NCI-H748 (cell line): ENCODE measurements around the gene BTF3.

Experiments
- DNase-seq: peaks from one replicate; lab custom pipeline; 2025; ENCODE audit not compliant: unreplicated experiment; lab: John Stamatoyannopoulos, UW

Gene BTF3

DNA sequence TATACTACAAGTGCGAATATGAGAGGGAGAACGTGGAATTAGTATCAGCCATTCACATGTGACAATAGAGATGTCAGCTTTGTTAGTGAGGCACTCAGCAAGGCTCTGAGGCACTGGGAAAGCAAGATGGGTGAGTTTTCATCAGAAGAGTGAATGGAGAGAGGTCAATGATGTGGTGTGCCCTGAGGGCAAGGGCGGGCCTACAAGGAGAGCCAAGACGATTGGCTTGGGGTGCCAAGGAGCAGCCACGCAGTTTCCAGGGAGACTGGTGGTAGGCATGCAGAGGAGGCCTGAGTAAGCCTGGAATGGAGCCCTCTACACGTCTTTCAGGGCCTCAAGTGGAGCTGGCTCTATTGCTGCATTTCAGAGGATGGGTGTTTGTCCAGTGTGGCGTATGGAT is 24.7 kb downstream of the BTF3 start:
- DNase-seq: no peak

DNA sequence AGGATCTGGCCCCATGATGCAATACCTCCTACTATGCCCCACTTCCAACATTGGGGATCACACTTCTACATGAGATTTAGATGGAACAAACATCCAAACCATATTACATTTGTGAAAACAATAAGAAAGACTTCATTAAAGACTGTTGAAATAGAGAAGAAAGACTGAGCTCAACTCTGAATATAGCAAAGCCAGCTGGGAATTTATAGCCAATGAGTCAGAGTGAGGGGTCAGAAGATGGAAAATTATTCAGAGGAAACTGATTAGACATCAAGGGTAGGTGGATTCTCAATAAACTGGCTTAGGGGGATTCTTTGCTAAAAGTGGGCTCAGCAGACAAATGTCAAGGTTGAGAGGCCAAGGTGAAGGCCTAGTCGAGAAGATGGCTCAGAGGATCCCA is 25.6 kb downstream of the BTF3 start:
- no peak for DNase-seq

DNA sequence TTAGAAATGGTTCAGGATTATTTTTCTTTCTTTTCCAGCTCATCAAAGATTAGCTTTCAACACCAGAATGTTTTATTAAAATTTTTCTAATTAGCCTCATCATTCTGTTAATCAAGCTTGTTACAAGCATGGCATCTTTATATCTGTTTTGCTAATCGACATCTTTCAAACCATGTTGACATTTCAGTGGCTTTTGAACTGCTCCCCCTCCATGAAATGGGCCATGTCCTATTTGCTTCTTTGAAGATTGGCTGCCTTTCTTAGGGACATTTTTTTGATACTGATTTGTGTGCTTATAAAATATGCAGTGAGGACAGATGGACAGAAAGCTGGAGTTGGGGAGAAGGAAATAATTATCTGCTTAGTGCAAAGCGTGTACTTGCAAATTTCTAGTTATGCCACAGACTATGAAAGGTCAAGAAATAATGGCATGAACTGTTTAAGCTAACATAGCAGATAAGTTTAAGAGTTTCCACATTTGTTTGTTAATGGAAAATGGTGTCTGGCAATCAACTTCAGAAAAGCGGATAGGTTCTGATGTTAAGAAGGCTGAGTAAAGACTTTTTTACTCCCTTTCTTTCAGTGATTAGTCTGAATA is 27.5 kb downstream of the BTF3 start:
- DNase-seq: no peak

DNA sequence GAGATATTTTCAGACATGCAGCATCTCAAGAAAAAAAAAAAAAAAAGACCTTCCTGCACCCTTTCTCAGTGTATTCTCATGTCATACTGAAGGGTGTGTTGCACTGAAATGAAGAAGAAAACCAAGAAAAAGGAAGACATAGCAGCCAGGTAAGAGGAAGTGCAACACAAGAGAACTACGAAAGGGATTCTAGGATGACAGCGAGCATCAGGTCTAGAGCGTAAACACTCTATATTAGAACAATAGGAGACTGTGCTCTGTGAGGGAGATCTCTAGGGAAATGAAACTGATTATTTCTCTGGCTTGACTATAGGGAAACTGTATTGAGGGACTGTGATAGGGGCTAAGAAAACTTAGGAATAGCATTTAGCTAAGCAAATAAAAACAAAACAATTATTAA is 30.0 kb downstream of the BTF3 start:
- DNase-seq: peak; percentile 21

DNA sequence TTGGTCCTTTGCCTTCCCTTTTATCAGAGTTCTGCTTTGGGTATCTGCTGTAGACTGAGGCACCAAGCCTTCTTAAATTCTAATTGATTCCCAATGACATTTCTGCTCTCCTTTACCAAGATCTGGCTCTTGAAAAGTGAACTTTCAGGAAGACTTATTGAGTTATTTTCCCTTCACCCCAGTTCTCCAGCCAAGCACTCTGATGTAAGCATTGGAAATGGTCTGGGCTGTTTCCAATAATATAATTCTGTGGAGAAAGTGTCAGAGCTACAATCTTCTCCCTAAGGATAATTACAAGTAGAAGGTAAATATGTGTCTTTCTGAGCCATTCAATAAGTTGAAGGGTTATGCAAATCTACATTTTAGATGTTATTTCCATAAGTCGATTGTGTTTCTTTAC is 30.8 kb downstream of the BTF3 start:
- DNase-seq: no peak

DNA sequence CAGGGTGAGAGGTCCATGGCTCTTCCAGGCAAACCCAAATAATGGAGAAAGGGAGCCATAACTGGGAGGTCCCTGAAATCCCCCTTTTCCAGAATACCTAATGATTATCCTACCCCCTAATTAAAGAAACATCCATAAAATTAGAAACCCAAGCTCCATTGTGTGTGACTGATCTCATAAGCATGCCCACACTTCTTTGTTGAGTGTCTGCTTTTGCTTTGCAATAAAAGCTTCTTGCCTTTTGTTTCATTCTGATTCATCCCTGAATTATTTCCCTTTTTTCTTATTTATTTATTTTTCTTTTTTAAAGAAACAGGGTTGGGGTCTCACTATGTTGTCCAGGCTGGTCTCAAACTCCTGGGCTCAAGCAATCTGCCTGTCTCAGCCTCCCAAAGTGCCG is 33.1 kb downstream of the BTF3 start:
- DNase-seq: no peak

DNA sequence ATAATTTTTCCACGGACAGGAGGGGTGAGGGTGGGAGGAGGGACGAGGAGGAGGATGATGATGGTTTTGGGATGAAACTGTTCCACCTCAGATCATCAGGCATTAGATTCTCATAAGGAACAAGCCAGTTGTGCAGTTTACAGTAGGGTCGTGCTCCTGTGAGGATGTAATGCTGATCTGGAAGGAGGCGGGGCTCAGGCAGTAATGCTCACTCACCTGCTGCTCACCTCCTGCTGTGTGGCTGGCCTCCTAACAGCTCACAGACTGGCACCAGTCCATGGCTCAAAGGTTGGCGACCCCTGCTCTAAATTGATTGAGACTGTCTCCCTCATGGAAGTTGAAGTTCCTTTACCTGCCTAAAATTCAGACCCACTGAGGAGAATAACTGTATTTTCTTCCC is 34.0 kb downstream of the BTF3 start:
- DNase-seq: no peak

DNA sequence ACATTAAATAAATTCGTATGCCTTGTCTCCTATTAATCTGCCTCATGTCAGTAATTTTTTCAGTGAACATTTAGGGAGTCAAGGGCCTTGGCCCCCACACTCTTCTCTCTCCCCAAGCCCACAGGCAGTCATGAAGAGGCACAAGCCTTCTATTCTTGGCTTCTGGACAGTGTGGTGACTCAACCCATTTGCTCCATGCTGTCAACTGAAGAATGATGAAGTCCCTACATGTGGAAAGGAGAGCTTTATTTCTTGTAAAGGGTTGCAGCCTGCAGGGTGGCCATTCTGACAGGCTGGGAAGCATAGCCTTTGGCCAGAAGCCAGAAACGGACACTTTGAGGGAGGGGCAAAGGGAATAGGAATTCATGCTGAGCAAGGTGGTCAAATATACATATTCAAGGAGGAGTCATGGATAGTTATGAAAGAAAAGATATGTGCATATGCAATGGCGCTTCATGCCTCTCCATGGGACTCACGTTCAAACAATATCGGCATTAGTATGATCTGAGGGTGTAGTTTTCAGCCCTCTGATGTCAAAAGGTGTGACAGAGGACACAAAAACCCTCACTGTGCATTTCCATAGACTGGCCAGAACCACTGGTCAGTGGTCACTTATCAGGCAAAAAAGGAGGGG is 35.9 kb downstream of the BTF3 start:
- peak; percentile 4 for DNase-seq

DNA sequence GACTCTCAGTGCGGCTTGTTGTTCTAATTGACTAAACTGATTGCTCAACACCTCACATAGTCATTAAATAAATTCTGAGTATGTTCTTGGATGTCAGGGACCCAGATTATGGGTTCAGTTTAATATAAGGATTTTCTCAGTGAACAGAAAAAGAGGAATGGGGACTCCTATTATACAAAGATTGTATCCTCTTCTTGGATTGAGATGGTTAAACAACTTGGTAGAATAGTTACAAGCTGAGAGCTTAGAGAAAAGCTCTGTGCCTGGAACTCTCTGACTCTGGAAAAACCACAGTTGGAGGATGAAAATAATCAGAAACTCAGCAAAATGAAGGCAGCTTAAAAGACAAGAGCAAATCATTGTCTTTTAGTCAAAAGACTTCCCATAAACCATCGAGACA is 36.7 kb downstream of the BTF3 start:
- no peak for DNase-seq

DNA sequence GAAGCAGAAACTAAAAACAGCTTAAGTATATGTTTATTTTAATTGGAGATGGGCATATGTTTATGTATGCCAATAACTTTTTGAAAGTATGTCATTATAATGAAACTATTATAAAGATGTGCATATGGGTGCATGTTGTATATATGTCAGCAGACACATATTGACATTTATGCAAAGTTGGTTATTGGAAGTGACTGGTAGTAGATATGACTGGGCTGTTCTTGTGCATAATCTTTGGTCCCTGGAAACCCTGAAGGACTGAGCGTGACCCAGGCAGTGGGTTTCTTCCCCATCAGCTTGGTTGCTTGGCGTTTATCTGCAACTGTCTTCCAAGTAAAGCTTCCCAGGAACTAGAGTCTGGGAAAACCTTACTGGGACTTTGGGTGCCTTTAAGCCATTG is 41.5 kb downstream of the BTF3 start:
- no peak for DNase-seq

DNA sequence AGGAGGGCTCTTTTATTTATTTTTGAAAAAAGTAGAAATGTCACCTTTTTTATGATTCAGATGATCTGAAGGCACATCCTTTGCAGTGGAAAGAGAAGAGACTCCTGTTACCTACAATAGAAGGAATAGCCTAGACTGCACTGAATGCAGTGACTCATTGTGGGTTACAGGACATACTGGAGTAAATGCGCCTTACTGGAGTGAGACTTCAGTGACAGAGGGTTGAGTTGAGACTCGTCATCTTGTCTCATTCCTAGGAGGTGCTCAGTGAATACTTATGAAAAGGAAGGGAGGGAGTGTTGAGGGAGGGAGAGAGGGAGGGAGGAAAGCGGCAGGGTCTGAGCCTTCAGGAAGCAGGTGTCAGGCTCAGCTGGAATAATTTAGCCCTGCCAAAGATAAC is 42.0 kb downstream of the BTF3 start:
- no peak for DNase-seq

DNA sequence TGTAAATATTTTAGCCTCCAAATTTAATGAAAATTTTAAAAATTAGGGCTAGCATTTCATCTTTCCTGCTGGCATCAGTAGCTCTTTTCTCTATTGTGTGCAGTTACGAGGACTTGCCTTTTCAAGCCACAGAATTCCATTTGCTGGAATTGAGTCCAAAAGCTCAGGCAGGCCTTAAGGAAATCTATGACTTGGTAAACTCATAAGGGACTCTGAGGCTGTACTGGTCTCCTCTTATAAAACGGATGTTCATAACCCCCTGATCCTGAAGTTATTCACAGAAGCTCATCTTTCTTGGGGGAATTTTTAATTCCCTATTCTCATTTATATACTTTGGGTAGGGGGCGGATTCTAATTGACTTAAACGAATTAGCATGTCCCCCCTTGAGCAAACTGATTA is 43.8 kb downstream of the BTF3 start:
- DNase-seq: no peak

DNA sequence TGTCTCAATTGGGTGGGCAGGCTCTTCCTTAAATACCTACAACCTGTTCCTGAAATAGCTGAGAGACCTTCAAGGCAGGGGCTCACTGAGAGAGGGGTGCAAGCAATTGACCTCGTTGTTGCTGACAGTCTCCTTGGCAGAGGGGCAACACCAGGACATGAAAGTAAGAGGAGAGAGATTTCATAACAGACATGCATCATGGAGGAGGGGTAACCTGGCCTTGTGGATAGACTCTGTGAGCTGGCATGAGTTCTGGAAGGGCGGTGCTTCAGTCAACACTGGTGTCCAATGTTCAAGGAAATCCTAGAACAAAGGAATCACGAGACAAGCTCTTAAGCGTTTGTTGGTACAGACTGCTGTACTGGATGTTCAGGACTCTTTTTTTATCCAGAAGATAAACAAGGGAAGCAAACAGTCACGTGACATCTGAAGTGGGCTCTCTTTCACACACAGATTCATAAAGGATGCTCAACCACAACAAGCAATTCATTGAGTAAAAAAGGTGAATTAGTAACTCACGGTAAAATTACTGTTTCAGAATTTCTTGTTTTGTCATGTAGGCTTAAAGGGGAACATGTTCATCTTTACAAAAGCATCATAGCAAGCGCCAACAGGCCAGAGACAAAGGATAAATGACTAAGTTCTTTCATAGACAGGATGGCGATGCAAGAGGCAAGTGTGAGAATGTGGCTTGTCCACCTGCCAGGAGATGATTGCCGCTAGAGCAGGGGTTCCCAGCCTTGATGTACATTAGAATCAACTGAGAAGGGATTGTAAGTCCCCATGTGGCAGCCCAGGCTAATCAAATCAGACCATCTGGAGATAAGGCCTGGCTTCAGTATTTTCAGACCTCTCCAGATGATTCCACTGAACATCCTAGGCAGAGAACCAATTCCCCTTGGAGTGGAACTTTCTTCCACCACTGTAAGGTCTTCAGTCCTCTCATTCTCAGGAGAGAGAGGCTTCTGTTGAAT is 46.5 kb downstream of the BTF3 start:
- DNase-seq: peak; percentile 96

DNA sequence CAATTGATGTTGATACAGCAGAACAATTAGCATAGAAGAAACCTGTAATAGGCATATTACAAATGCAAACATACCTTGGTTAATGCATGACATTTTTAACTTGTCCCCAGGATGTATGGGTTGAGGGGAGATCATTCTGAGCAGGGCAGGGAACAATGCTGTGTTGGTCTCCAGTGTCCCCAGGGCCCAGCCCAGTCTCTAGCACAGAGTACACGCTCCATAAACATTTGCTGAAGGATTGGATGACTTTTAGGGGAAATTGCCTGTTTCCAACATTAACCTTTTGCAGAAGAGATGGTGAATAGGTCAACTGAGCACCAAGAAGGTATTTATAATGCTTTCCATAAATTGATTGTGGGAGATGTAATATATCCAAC is 47.1 kb downstream of the BTF3 start:
- DNase-seq: no peak

DNA sequence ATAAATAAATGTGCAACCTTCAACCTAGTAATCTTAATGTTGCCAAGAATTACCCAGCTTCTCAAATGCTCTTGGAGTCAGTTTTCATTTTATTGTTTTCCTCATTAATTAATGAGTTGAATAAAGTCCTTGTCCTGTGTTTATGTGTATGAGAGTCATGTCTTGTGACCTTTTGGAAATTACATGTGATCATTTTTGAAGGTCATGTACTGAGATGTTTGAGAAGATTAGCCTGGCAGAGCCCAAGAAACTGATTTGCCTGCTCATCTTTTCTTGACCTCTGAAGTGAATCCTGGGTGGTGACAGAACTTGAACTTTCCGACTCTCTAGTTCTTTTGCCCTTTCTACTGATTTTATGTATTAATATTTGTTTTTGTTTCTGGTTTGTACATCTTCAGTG is 51.8 kb downstream of the BTF3 start:
- no peak for DNase-seq

DNA sequence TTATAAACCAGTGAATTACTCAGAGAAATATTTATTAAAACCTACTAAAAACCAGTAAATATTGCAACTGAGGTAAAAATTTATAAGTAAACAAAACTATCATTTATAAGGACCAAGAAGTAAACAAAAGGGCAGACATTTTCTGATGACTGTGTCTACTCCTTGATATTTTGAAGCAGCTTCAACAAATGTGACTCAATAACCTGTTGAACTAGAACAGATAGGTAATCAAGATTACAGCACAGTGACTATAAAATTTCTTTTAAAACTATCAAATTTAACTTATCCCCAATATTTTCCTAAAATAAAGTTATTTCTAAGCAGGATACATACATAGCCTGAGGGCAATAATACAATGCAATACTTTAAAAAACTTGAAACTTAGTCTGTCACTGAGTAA is 54.4 kb downstream of the BTF3 start:
- no peak for DNase-seq
